H1 (cell line): ENCODE measurements around the gene NR3C2. TPM values are rescaled to one million over a fixed set of nuclear protein-coding genes. Genes with fewer than 3 reads are reported as not detected.

Source experiments
- CTCF ChIA-PET: fragments of 300-600 bp; sonication (Branson Sonifier 250); formaldehyde crosslinking; loops from one replicate; lab custom pipeline; 2021; ENCODE audit not compliant: partially characterized antibody; lab: Charles Lee
- POLR2A ChIA-PET: fragments of 300-600 bp; sonication (Branson Sonifier 250); formaldehyde crosslinking; loops from one replicate; lab custom pipeline; 2021; ENCODE audit warnings: inconsistent platforms; ENCODE audit not compliant: partially characterized antibody; lab: Charles Lee
- DNase-seq, 2 experiments: peaks; one replicate each; pipeline versions ENCODE4 v3.0.0 to v3.0.0-alpha.2; 2010 to 2022; ENCODE audit warnings: low spot score in 2 of 2, low read depth in 1 of 2, mixed read lengths in 1 of 2
- FAIRE-seq: peaks from 2 replicates; lab custom pipeline; 2011; peaks lifted over from hg19 to GRCh38; lab: Jason Lieb, UNC
- H2AFZ ChIP-seq: 2 replicates; pipeline ENCODE4 v1.8.1; 2012; ENCODE audit warnings: low read length, inconsistent platforms
- H2AK5ac ChIP-seq: 2 replicates; pipeline ENCODE4 v1.6.1; 2013; ENCODE audit warnings: low read depth, low read length
- H2BK120ac ChIP-seq: replicated peaks from 2 replicates; pipeline ENCODE3; 2013; ENCODE audit warnings: low read depth, low read length, inconsistent platforms
- H2BK12ac ChIP-seq: 2 replicates; pipeline ENCODE4 v1.6.1; 2013; ENCODE audit warnings: low read depth, low read length
- H2BK15ac ChIP-seq: 2 replicates; pipeline ENCODE4 v1.6.1; 2013; ENCODE audit warnings: low read length
- H2BK20ac ChIP-seq: 2 replicates; pipeline ENCODE4 v1.6.1; 2013; ENCODE audit warnings: low read length
- H2BK5ac ChIP-seq: 2 replicates; pipeline ENCODE4 v1.6.1; 2013; ENCODE audit warnings: low read depth, low read length
- H3K14ac ChIP-seq: 2 replicates; pipeline ENCODE4 v1.6.1; 2013; ENCODE audit warnings: inconsistent platforms; ENCODE audit not compliant: insufficient read length
- H3K18ac ChIP-seq: 2 replicates; pipeline ENCODE4 v1.6.1; 2013; ENCODE audit warnings: low read length; ENCODE audit errors: extremely low read depth
- H3K23ac ChIP-seq: 2 replicates; pipeline ENCODE4 v1.6.1; 2013; ENCODE audit warnings: inconsistent platforms; ENCODE audit not compliant: insufficient read length
- H3K23me2 ChIP-seq: 2 replicates; pipeline ENCODE4 v1.6.1; 2013; ENCODE audit warnings: low read depth, low read length
- H3K27ac ChIP-seq: 2 replicates; pipeline ENCODE4 v1.6.1; 2011; ENCODE audit warnings: low read depth, low read length, inconsistent platforms
- H3K27me3 ChIP-seq, 4 experiments: replicated peaks in 1 of 4; 1 replicate in 1 of 4; 2 replicates in 3 of 4; pipeline versions ENCODE4 v1.6.1 to v1.8.1; 2011 to 2013; ENCODE audit warnings: low read length in 3 of 4, mild to moderate bottlenecking in 3 of 4, inconsistent platforms in 2 of 4, mixed read lengths in 2 of 4, moderate library complexity in 1 of 4; ENCODE audit not compliant: control insufficient read depth in 3 of 4, insufficient read depth in 3 of 4; ENCODE audit errors: extremely low read depth in 1 of 4
- H3K36me3 ChIP-seq, 4 experiments: 2 replicates each; pipeline versions ENCODE4 v1.6.1 to v1.8.1; 2011 to 2013; ENCODE audit warnings: mild to moderate bottlenecking in 4 of 4, low read length in 3 of 4, moderate library complexity in 2 of 4, control low read depth in 1 of 4, inconsistent platforms in 1 of 4; ENCODE audit not compliant: insufficient read depth in 4 of 4, control insufficient read depth in 2 of 4
- H3K4ac ChIP-seq: replicated peaks from 2 replicates; pipeline ENCODE3; 2013; ENCODE audit warnings: low read length, low read depth, mixed read lengths, inconsistent platforms; ENCODE audit not compliant: insufficient read length
- H3K4me1 ChIP-seq, 4 experiments: replicated peaks in 1 of 4; 1 replicate in 1 of 4; 2 replicates in 3 of 4; pipeline versions ENCODE4 v1.6.1 to v1.8.1; 2011 to 2013; ENCODE audit warnings: low read length in 3 of 4, inconsistent platforms in 2 of 4, mixed read lengths in 1 of 4; ENCODE audit not compliant: insufficient read depth in 4 of 4, control insufficient read depth in 3 of 4
- H3K4me2 ChIP-seq, 2 experiments: 2 replicates each; pipeline versions ENCODE4 v1.6.1 to v1.8.1; 2011 to 2013; ENCODE audit warnings: low read depth in 2 of 2, low read length in 2 of 2, control low read depth in 1 of 2, inconsistent platforms in 1 of 2, mild to moderate bottlenecking in 1 of 2; ENCODE audit not compliant: insufficient read depth in 1 of 2
- H3K4me3 ChIP-seq, 4 experiments: fragments of 200-600, 300-600 bp in 1 of 4; sonication (generic), shearing (Covaris generic), sonication (Bioruptor Twin) in 1 of 4; 2 replicates each; pipeline versions ENCODE4 v1.5.1 to v1.8.1; 2011 to 2016; ENCODE audit warnings: low read length in 4 of 4, low read depth in 3 of 4, control low read depth in 2 of 4, inconsistent platforms in 2 of 4, mild to moderate bottlenecking in 2 of 4, mixed read lengths in 1 of 4, moderate library complexity in 1 of 4; ENCODE audit not compliant: insufficient read depth in 2 of 4; ENCODE audit errors: extremely low read depth in 1 of 4
- H3K56ac ChIP-seq: replicated peaks from 2 replicates; pipeline ENCODE3; 2013; ENCODE audit warnings: low read depth, mild to moderate bottlenecking, mixed read lengths, low read length, inconsistent platforms; ENCODE audit not compliant: insufficient read length
- H3K79me1 ChIP-seq: 2 replicates; pipeline ENCODE4 v1.6.1; 2013; ENCODE audit warnings: low read depth, low read length, control low read depth
- H3K79me2 ChIP-seq, 2 experiments: 2 replicates each; pipeline versions ENCODE4 v1.6.1 to v1.8.1; 2012 to 2013; ENCODE audit warnings: low read length in 2 of 2, mild to moderate bottlenecking in 2 of 2, inconsistent platforms in 1 of 2; ENCODE audit not compliant: insufficient read depth in 2 of 2, control insufficient read depth in 1 of 2
- H3K9ac ChIP-seq, 4 experiments: replicated peaks in 1 of 4; 1 replicate in 1 of 4; 2 replicates in 3 of 4; pipeline versions ENCODE4 v1.6.1 to v1.8.1; 2011 to 2013; ENCODE audit warnings: low read depth in 3 of 4, low read length in 3 of 4, control low read depth in 2 of 4, mild to moderate bottlenecking in 2 of 4, moderate library complexity in 2 of 4, inconsistent platforms in 1 of 4; ENCODE audit errors: extremely low read depth in 1 of 4
- H3K9me3 ChIP-seq, 2 experiments: 2 replicates each; pipeline versions ENCODE4 v1.6.1 to v1.8.1; 2012 to 2013; ENCODE audit warnings: mild to moderate bottlenecking in 2 of 2, moderate library complexity in 2 of 2, control low read depth in 1 of 2, inconsistent platforms in 1 of 2, low read depth in 1 of 2, low read length in 1 of 2, mixed read lengths in 1 of 2; ENCODE audit not compliant: insufficient read depth in 2 of 2
- H4K20me1 ChIP-seq, 2 experiments: replicated peaks in 1 of 2; 2 replicates each; pipeline versions ENCODE3 to v1.8.1; 2011 to 2013; ENCODE audit warnings: inconsistent platforms in 2 of 2, low read length in 2 of 2, mild to moderate bottlenecking in 1 of 2; ENCODE audit not compliant: insufficient read depth in 2 of 2, control insufficient read depth in 1 of 2
- H4K5ac ChIP-seq: 2 replicates; pipeline ENCODE4 v1.6.1; 2013; ENCODE audit warnings: low read length, low read depth, mixed read lengths, inconsistent platforms; ENCODE audit not compliant: insufficient read length
- H4K8ac ChIP-seq: 2 replicates; pipeline ENCODE4 v1.8.0; 2013; ENCODE audit warnings: mild to moderate bottlenecking, moderate library complexity, low read length, inconsistent platforms; ENCODE audit not compliant: insufficient read depth; ENCODE audit errors: extremely low read depth
- H4K91ac ChIP-seq: replicated peaks from 2 replicates; pipeline ENCODE3; 2013; ENCODE audit warnings: low read length, mixed read lengths, inconsistent platforms; ENCODE audit not compliant: insufficient read length
- CREB1 ChIP-seq: IDR thresholded peaks from 2 replicates; pipeline ENCODE4 v1.6.1; 2012; ENCODE audit warnings: inconsistent platforms
- CTCF ChIP-seq, 3 experiments: IDR thresholded peaks; 1 replicate in 2 of 3; 2 replicates in 1 of 3; pipeline versions ENCODE4 v1.5.1 to v1.6.1; 2011; ENCODE audit warnings: low read length in 3 of 3, mild to moderate bottlenecking in 3 of 3, inconsistent platforms in 2 of 3, low read depth in 1 of 3, moderate library complexity in 1 of 3; ENCODE audit not compliant: insufficient read depth in 1 of 3; ENCODE audit errors: control extremely low read depth in 1 of 3
- FOSL1 ChIP-seq: IDR thresholded peaks from 2 replicates; pipeline ENCODE4 v1.6.1; 2011; ENCODE audit warnings: mild to moderate bottlenecking, low read depth, low read length, moderate library complexity; ENCODE audit not compliant: insufficient read depth
- KDM4A ChIP-seq: IDR thresholded peaks from one replicate; pipeline ENCODE4 v1.7.1; 2012; ENCODE audit warnings: low read depth, mild to moderate bottlenecking, moderate library complexity, low read length, inconsistent platforms; ENCODE audit not compliant: severe bottlenecking
- PHF8 ChIP-seq: fragments of 200-600 bp; sonication (generic); conservative IDR thresholded peaks from 2 replicates; pipeline ENCODE4 v1.7.1; 2012; ENCODE audit warnings: low read depth, mild to moderate bottlenecking, inconsistent platforms, low read length, moderate library complexity
- POLR2AphosphoS5 ChIP-seq: IDR thresholded peaks from 2 replicates; pipeline ENCODE4 v1.6.1; 2011; ENCODE audit warnings: low read depth, low read length
- RAD21 ChIP-seq, 2 experiments: IDR thresholded peaks in 1 of 2; conservative IDR thresholded peaks in 1 of 2; 2 replicates each; pipeline ENCODE4 v1.6.1; 2011; ENCODE audit warnings: low read depth in 2 of 2, low read length in 2 of 2, improper control_type of control experiment in 1 of 2, inconsistent platforms in 1 of 2, mild to moderate bottlenecking in 1 of 2, moderate library complexity in 1 of 2
- RFX5 ChIP-seq: IDR thresholded peaks from 2 replicates; pipeline ENCODE4 v1.6.1; 2011; ENCODE audit warnings: low read depth, low read length, improper control_type of control experiment, borderline replicate concordance
- SP4 ChIP-seq: IDR thresholded peaks from 2 replicates; pipeline ENCODE4 v1.6.1; 2012; ENCODE audit warnings: low read length, inconsistent platforms
- ZNF274 ChIP-seq: IDR thresholded peaks from 2 replicates; pipeline ENCODE4 v1.7.0; 2012; ENCODE audit warnings: low read length, borderline replicate concordance; ENCODE audit errors: extremely low read depth
- WGBS, 2 experiments: shearing (Covaris generic) in 1 of 2; methylation state at CpG; one replicate each; pipeline versions ENCODE4 v1.1.6 to v1.1.7; 2013 to 2015; ENCODE audit warnings: low lambda C conversion rate in 2 of 2, mixed read lengths in 2 of 2, inconsistent platforms in 1 of 2, low coverage in 1 of 2, missing lambda C conversion rate in 1 of 2; ENCODE audit not compliant: insufficient replicate concordance in 2 of 2, insufficient coverage in 1 of 2, insufficient read length in 1 of 2; ENCODE audit errors: extremely low coverage in 1 of 2, missing lambda C conversion rate in 1 of 2; 5-methylcytosine and 5-hydroxymethylcytosine counted together
- polyA plus RNA-seq, 7 experiments: library from polyadenylated mRNA; depleted of rRNA in 3 of 7; stranded (reverse) in 5 of 7; unstranded in 2 of 7; fragments of >200 nt in 5 of 7; fragments of 200-250 nt in 2 of 7; gene quantifications; 1 replicate in 5 of 7; 2 replicates in 1 of 7; 4 replicates in 1 of 7; pipeline versions ENCODE4 v1.2.1 to v1.2.3, GENCODE V29; 2011 to 2013; ENCODE audit warnings: missing spikeins in 2 of 7, mixed read lengths in 2 of 7
- total RNA-seq: library from RNA; stranded (reverse); fragmentation: NEBNext Ultra II Directional; extraction: Animal tissue kit (Norgen Biotek cat#: 25700); gene quantifications from 2 replicates; pipeline ENCODE4 v1.2.1, GENCODE V29; 2021

NR3C2 gene
- total and polyA plus RNA-seq, 2 of the 8 experiments (the other 6 are each of a cell fraction or from before 2014, with no cell fraction given): 0.80 to 3.9 TPM

GRCh38 chr4:148431401-148431800 lies 10.8 kb downstream of the NR3C2 start (continued):
- TF ChIP-seq CREB1: no peak
- TF ChIP-seq, all 59 proteins: peak for 0

GRCh38 chr4:148430854-148431253 lies 11.4 kb downstream of the NR3C2 start:
- POLR2A ChIA-PET: no interaction called here
- Histone ChIP-seq H3K79me2 (no peaks in the 10 kb centered on the region), H3K9ac (no peak overlapping the region), H2BK20ac (no peak overlapping the region), H3K4ac (no peak overlapping the region), H4K8ac (no peak overlapping the region), H3K23me2 (no peaks in the 10 kb centered on the region), H4K20me1 (no peaks in the 10 kb centered on the region), H3K79me1 (no peaks in the 10 kb centered on the region), H4K5ac (no peak overlapping the region), H2AFZ (no peak overlapping the region), H3K27ac (no peak overlapping the region), H3K4me2 (no peak overlapping the region), H3K9me3 (no peaks in the 10 kb centered on the region), H2BK15ac (no peak overlapping the region), H2BK5ac (no peak overlapping the region), H3K14ac (no peak overlapping the region), H3K56ac (no peak overlapping the region), H3K23ac (no peak overlapping the region), H3K18ac (no peak overlapping the region), H4K91ac (no peak overlapping the region), H3K27me3 (no peaks in the 10 kb centered on the region), H3K36me3 (no peaks in the 10 kb centered on the region), H2AK5ac (no peak overlapping the region), H3K4me3 (no peak overlapping the region), H3K4me1 (no peaks in the 10 kb centered on the region), H2BK120ac (no peak overlapping the region), H2BK12ac (no peak overlapping the region)
- DNase-seq (no peak), FAIRE-seq (no peak)
- CTCF ChIA-PET: no interaction called here
- 95% methylated on average over 3 of the region's 3 CpGs; no CpG with 5 or more reads in 1 of the 2 experiments for WGBS, 2 experiments
- no peak for TF ChIP-seq SP4
- TF ChIP-seq RFX5: no peak
- no peak for TF ChIP-seq RAD21 (IDR thresholded peaks at IDR 0.05 in 1 of 2, conservative IDR thresholded peaks at IDR 0.05 in 1 of 2; ENCODE audit: low read depth in 2 of 2, low read length in 2 of 2)
- no peak for TF ChIP-seq ZNF274
- no peak for TF ChIP-seq FOSL1
- no peak for TF ChIP-seq KDM4A
- no peak for TF ChIP-seq POLR2AphosphoS5
- no peak for TF ChIP-seq PHF8
- TF ChIP-seq CTCF (IDR thresholded peaks at IDR 0.05; ENCODE audit: control extremely low read depth in 1 of 3, insufficient read depth in 1 of 3, low read depth in 1 of 3, low read length in 3 of 3): no peak
